Measurements from ENCODE around the gene BTBD16. TPM values are rescaled to one million over a fixed set of nuclear protein-coding genes. Genes with fewer than 3 reads are reported as not detected.

Gene BTBD16
- total and polyA plus RNA-seq, 8 donors, result 0.10 to 2.1 (median 0.35) TPM; not detected in 2

GRCh38 chr10:122245897-122246296 lies 25.2 kb upstream of the BTBD16 start:
- no peaks in the 10 kb centered on the region for H3K9me3 ChIP-seq
- H3K36me3 ChIP-seq, result peaks cover 0 to 75% of the 10 kb centered on the region in 2 donors

DNA sequence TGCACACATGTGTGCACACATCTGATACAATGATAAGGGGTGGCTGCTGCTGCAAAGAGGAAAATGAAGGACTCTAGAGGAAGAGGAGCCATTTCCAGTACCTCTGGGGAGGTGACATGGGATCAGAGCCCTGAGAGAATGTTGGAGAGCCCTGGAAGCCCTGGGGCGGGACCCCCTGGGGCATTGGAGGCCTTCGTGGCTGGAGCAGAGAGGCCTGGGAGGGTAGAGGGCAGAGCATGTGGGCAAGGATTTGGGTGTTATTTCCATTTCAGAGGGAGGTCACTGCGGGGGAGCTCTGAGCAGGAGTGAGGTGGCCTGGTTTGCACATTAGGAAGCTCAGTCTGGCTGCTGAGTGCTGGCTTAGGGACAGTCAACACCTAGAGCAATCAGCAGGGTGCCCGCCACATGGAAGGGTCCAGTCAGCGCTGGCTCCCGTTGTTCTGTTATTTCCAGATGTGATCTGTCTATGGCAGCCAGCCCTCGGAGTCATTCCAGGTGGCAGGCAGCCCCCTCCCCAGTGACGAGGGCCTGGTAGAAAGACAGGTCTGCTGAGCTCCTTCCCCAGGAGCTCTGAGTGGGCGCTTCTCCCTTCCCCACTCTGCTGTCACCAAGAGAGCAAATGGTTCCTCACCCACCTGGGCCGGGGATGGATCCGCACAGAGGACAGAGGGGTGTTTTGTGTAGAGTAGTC lies 24.1 kb upstream of the BTBD16 start:
- H3K36me3 ChIP-seq, result peaks cover 0 to 75% of the 10 kb centered on the region in 2 donors
- no peaks in the 10 kb centered on the region for H3K4me1 ChIP-seq
- H3K9me3 ChIP-seq, result no peaks in the 10 kb centered on the region
- intact Hi-C loops (cut with DNase I), result no loop called here
- H3K27me3 ChIP-seq, result no peaks in the 10 kb centered on the region
- peak in 1 of 4 donors; percentile 19 for DNase-seq
- no peak for ATAC-seq
- H3K4me3 ChIP-seq, result no peak overlapping the region
- TF ChIP-seq, protein P1, sequence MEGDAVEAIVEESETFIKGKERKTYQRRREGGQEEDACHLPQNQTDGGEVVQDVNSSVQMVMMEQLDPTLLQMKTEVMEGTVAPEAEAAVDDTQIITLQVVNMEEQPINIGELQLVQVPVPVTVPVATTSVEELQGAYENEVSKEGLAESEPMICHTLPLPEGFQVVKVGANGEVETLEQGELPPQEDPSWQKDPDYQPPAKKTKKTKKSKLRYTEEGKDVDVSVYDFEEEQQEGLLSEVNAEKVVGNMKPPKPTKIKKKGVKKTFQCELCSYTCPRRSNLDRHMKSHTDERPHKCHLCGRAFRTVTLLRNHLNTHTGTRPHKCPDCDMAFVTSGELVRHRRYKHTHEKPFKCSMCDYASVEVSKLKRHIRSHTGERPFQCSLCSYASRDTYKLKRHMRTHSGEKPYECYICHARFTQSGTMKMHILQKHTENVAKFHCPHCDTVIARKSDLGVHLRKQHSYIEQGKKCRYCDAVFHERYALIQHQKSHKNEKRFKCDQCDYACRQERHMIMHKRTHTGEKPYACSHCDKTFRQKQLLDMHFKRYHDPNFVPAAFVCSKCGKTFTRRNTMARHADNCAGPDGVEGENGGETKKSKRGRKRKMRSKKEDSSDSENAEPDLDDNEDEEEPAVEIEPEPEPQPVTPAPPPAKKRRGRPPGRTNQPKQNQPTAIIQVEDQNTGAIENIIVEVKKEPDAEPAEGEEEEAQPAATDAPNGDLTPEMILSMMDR (IDR thresholded peaks at IDR 0.05), result no peak
- no peak overlapping the region for H3K27ac ChIP-seq

More at GRCh38 chr10:122245897-122246296, 25.2 kb upstream of the BTBD16 start:
- Histone ChIP-seq H3K27ac (no peak overlapping the region), H3K4me1 (no peaks in the 10 kb centered on the region), H3K27me3 (no peaks in the 10 kb centered on the region), H3K4me3 (no peak overlapping the region)
- intact Hi-C loops (cut with DNase I), result no loop called here
- DNase-seq, result peak in 1 of 4 donors; percentile 14
- TF ChIP-seq, protein P1 (IDR thresholded peaks at IDR 0.05), result no peak
- no peak for ATAC-seq

DNA sequence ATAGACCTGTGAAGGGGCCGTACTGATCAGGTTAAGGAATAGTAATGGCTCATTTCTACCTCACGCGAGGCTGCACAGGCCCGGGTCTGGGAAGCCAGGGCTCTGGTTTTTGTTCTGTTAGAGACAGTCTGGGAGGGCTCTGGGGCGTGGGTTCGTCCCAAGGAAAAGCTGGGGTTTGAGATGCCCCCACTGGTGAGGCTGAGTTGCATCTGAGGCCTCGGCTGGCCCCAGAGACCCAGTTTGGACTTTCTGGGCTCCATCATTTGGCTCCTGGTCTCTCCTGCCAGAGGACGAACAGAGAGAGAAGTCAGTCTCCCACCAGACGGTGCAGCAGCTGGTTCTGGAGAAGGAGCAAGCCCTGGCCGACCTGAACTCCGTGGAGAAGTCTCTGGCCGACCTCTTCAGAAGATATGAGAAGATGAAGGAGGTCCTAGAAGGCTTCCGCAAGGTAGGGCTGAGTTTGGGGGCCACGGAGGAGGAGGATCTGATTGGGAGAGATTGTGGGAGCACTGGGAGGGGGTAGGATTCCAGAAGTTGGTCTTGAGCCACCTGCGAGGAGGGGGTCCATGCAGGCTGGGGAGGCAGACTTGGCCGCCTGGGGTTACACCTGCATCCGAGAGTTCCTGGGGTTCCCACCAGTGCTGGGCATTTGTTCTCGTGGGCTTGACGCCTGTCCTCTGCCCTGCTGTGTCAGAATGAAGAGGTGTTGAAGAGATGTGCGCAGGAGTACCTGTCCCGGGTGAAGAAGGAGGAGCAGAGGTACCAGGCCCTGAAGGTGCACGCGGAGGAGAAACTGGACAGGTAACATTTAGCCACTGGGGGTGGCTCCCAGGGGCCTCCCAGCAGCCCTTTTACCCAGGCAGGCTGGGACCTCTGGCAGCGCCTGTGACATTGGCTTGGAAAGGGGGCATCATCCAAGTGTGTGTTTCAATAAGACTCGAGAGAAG lies 22.5 kb upstream of the BTBD16 start:
- Histone ChIP-seq H3K27ac (no peak overlapping the region), H3K9me3 (no peaks in the 10 kb centered on the region), H3K36me3 (peaks cover 0 to 80% of the 10 kb centered on the region in 2 donors), H3K27me3 (no peaks in the 10 kb centered on the region), H3K4me1 (no peaks in the 10 kb centered on the region), H3K4me3 (no peak overlapping the region)
- DNase-seq (peak in 1 of 4 donors; percentile 21), ATAC-seq (no peak)
- intact Hi-C loops (cut with DNase I), result no loop called here
- TF ChIP-seq, protein P1 (IDR thresholded peaks at IDR 0.05), result no peak

DNA sequence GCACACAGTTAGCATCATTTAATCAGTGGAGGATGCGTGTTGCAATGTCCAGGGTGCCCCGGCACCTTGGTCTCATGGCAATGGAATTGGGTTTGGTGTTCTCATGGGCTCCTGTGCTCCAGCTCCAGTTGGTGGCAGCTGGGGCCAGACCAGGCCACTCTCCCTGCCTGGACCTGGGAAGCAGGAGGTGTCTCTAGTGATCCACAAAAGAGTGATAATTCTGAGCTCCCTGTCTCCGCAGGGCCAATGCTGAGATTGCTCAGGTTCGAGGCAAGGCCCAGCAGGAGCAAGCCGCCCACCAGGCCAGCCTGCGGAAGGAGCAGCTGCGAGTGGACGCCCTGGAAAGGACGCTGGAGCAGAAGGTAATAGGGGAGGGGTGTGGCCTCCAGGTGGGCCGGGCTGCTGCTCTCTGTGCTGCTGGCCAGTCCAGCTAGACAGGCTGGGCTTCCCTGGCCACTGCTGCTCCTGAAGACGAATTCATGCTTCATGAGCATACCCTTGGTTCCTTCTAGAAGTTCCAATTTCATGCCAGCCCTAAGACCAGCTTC lies 21.7 kb upstream of the BTBD16 start:
- Histone ChIP-seq H3K27me3 (no peaks in the 10 kb centered on the region), H3K9me3 (no peaks in the 10 kb centered on the region), H3K27ac (no peak overlapping the region), H3K4me3 (no peak overlapping the region), H3K36me3 (peaks cover 0 to 78% of the 10 kb centered on the region in 2 donors), H3K4me1 (no peaks in the 10 kb centered on the region)
- DNase-seq, result peak in 1 of 4 donors; percentile 27
- intact Hi-C loops (cut with DNase I), result no loop called here
- TF ChIP-seq, protein P1 (IDR thresholded peaks at IDR 0.05), result no peak
- ATAC-seq, result no peak

All from left lung (tissue), 10 donors.